ENCODE data around the gene DNAJC18.

DNA sequence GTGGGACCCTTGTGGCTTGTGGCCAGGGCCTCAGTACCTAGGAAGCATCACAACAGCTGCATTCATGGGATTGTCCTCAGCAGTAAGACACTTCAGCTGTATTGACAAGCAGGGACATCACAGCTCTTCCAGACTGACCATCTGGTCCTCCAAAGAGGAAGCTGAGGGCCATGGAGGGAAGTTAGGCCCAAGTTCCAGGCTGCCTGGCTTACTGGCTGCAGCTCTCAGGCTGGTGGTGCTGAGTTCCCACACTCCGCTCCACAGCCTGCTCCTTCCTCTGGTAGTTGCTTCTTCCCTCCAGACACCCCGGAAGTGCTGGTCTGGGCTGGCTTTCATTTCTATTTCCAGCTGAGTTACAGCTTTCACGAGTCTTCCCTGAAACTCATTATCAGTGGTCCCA is 48.9 kb upstream of the DNAJC18 start:
- TF ChIP-seq, protein P1, sequence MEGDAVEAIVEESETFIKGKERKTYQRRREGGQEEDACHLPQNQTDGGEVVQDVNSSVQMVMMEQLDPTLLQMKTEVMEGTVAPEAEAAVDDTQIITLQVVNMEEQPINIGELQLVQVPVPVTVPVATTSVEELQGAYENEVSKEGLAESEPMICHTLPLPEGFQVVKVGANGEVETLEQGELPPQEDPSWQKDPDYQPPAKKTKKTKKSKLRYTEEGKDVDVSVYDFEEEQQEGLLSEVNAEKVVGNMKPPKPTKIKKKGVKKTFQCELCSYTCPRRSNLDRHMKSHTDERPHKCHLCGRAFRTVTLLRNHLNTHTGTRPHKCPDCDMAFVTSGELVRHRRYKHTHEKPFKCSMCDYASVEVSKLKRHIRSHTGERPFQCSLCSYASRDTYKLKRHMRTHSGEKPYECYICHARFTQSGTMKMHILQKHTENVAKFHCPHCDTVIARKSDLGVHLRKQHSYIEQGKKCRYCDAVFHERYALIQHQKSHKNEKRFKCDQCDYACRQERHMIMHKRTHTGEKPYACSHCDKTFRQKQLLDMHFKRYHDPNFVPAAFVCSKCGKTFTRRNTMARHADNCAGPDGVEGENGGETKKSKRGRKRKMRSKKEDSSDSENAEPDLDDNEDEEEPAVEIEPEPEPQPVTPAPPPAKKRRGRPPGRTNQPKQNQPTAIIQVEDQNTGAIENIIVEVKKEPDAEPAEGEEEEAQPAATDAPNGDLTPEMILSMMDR (conservative IDR thresholded peaks at IDR 0.05; ENCODE audit: low read depth, low read length), result no peak
- TF ChIP-seq EZH2 (IDR thresholded peaks at IDR 0.05; ENCODE audit: borderline replicate concordance, low read depth, low read length, poor library complexity, severe bottlenecking), result no peak

Data from A673 (cell line).